Common myeloid progenitor, CD34-positive (primary cell): ENCODE measurements around the gene FHIP1A.

Experiments used
- CTCF ChIA-PET: fragments of 350-600 bp; sonication (Branson Sonifier 250); formaldehyde crosslinking; loops from one replicate; lab custom pipeline; 2021; ENCODE audit warnings: antibody characterized with exemption; lab: Charles Lee
- POLR2A ChIA-PET: fragments of 350-600 bp; sonication (Branson Sonifier 250); formaldehyde crosslinking; loops from one replicate; lab custom pipeline; 2021; ENCODE audit warnings: antibody characterized with exemption; lab: Charles Lee
- DNase-seq, 3 donors: peaks; one replicate each; pipeline versions ENCODE4 v3.0.0 to v3.0.0-alpha.2; 2013
- H3K27ac ChIP-seq, 2 experiments: 1 replicate in 1 of 2; 2 replicates in 1 of 2; pipeline ENCODE4 v1.7.0; 2013; ENCODE audit warnings: inconsistent platforms in 2 of 2, low read length in 2 of 2, mild to moderate bottlenecking in 2 of 2, low read depth in 1 of 2, moderate library complexity in 1 of 2; ENCODE audit not compliant: severe bottlenecking in 2 of 2, insufficient read depth in 1 of 2, poor library complexity in 1 of 2
- H3K27me3 ChIP-seq, 5 experiments: replicated peaks in 2 of 5; 1 replicate in 3 of 5; 2 replicates in 2 of 5; pipeline versions ENCODE4 v1.6.1 to v1.7.0; 2013; ENCODE audit warnings: low read length in 4 of 5, mild to moderate bottlenecking in 2 of 5, moderate library complexity in 2 of 5, inconsistent platforms in 1 of 5; ENCODE audit not compliant: insufficient read depth in 5 of 5, control insufficient read depth in 4 of 5
- H3K36me3 ChIP-seq, 4 experiments: 1 replicate in 2 of 4; 2 replicates in 2 of 4; pipeline versions ENCODE4 v1.6.1 to v1.7.0; 2013; ENCODE audit warnings: low read length in 3 of 4, control low read depth in 1 of 4, mild to moderate bottlenecking in 1 of 4; ENCODE audit not compliant: control insufficient read depth in 4 of 4, insufficient read depth in 4 of 4
- H3K4me1 ChIP-seq, 4 experiments: 1 replicate in 3 of 4; 2 replicates in 1 of 4; pipeline versions ENCODE4 v1.6.1 to v1.7.1; 2013; ENCODE audit warnings: low read length in 3 of 4, mild to moderate bottlenecking in 3 of 4, control low read depth in 1 of 4, inconsistent platforms in 1 of 4, moderate library complexity in 1 of 4; ENCODE audit not compliant: control insufficient read depth in 4 of 4, insufficient read depth in 4 of 4; ENCODE audit errors: control extremely low read depth in 1 of 4
- H3K4me3 ChIP-seq, 7 experiments: 1 replicate in 4 of 7; 2 replicates in 3 of 7; pipeline versions ENCODE4 v1.5.1 to v1.7.0; 2013; ENCODE audit warnings: mild to moderate bottlenecking in 7 of 7, low read length in 6 of 7, moderate library complexity in 6 of 7, inconsistent platforms in 2 of 7, low read depth in 2 of 7, control low read depth in 1 of 7; ENCODE audit not compliant: insufficient read depth in 4 of 7, control insufficient read depth in 1 of 7; ENCODE audit errors: extremely low read depth in 1 of 7
- H3K9me3 ChIP-seq, 5 experiments: 1 replicate in 4 of 5; 2 replicates in 1 of 5; pipeline versions ENCODE4 v1.6.1 to v1.7.1; 2013; ENCODE audit warnings: low read length in 4 of 5, mild to moderate bottlenecking in 2 of 5, inconsistent platforms in 1 of 5, low read depth in 1 of 5, moderate library complexity in 1 of 5; ENCODE audit not compliant: control insufficient read depth in 4 of 5, insufficient read depth in 2 of 5; ENCODE audit errors: control extremely low read depth in 1 of 5
- WGBS: methylation state at CpG from one replicate; pipeline ENCODE4 v1.1.5; 2013; ENCODE audit not compliant: insufficient coverage; 5-methylcytosine and 5-hydroxymethylcytosine counted together

Gene FHIP1A

DNA sequence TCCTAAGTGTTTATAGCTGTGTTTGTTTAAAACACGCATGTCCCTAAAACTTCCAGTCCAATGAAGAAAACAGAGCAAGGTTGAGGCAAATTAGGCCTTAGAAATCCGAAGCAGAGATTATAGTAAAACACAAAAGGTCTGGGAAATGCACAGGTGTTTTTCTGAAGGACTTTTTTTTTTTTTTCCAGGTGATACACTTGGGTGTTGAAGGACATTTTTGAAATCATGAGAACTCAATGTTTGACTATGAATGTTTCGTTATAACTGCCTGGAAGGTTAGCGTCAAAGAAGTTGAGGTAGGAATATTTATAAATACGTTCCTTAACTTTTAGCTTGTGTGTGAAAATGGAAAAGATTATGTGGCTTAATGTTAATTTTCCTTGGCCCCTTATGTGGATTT is 45.5 kb downstream of the FHIP1A start:
- ChIA-PET POLR2A (no interaction called here), CTCF (no interaction called here)
- no peak for DNase-seq
- WGBS = 98% methylated on average over 5 of the region's 5 CpGs
- H3K27ac ChIP-seq = no peak overlapping the region
- no peaks in the 10 kb centered on the region for H3K36me3 ChIP-seq
- H3K27me3 ChIP-seq = peaks cover 0 to 4% (median 0%) of the 10 kb centered on the region in 5 experiments
- no peak overlapping the region for H3K4me3 ChIP-seq
- no peaks in the 10 kb centered on the region for H3K4me1 ChIP-seq
- no peaks in the 10 kb centered on the region for H3K9me3 ChIP-seq

DNA sequence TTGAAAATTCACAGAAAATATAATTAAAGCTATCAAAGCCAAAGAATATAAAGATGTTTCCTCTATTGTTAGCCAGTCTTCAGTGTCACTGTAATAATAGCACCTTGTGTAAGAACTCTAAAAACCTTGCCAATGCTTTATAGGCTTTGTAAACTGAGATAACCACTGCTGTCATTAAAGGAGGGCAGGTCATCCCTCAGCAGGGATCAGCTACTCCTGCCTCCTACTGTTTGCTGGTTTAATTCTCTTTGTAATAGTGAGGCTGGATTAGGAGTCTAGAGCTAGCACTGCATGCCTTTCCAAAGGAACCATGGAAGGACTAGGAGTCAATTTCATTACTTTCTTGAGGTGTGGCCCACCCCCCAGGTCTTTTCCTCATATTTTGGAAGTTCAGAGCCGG is 46.2 kb downstream of the FHIP1A start:
- Histone ChIP-seq H3K27ac (no peak overlapping the region), H3K9me3 (no peaks in the 10 kb centered on the region), H3K27me3 (peaks cover 0 to 4% (median 0%) of the 10 kb centered on the region in 5 experiments), H3K36me3 (no peaks in the 10 kb centered on the region), H3K4me1 (no peaks in the 10 kb centered on the region), H3K4me3 (no peak overlapping the region)
- DNase-seq = no peak
- ChIA-PET CTCF (interaction anchor here (1.3 kb wide), 1 partner anchor 13 kb away, joined by 3 read pairs; no protein-coding TSS in a partner anchor), POLR2A (no interaction called here)
- WGBS = 100% methylated on average over 1 of the region's 1 CpG

DNA sequence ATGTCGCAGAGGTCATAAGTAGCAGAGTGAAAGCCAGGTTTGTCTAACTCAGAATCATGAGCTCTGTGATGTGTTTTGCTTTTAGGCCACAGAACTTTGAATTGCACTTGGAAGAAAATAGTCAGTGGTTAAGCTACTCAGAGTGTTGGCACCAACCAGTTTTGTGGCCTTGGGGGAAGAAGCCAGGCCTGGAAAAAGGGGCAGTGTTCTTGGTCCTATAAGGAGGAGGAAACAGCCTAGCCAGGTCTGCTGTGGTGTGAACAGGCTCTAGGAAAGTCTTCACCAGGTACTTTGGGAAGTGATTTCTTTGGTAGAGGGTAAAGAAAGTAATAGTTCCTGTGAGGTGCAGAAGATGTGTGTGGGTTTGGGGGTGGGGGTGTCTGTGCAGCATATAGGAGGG is 49.2 kb downstream of the FHIP1A start:
- no peak for DNase-seq
- no CpG with 5 or more reads among the region's 1 CpG for WGBS
- Histone ChIP-seq H3K9me3 (no peaks in the 10 kb centered on the region), H3K4me3 (no peak overlapping the region), H3K36me3 (no peaks in the 10 kb centered on the region), H3K4me1 (no peaks in the 10 kb centered on the region), H3K27ac (no peak overlapping the region), H3K27me3 (peaks cover 0 to 4% (median 0%) of the 10 kb centered on the region in 5 experiments)
- POLR2A ChIA-PET = no interaction called here
- CTCF ChIA-PET = no interaction called here
